Stimulated activated CD8-positive, alpha-beta memory T cell treated with anti-CD3 and anti-CD28 coated beads, Interleukin-15, amount 100 ng/mL, for 48 hours (primary cell): ENCODE data around the gene BRD8.
"Not testable (repeated sequence)": the region's sequence is repeated elsewhere in the genome, so short reads cannot be mapped to it uniquely, and the experiment has no call there.

ENCODE experiments used
- DNase-seq, 2 donors: peaks; one replicate each; pipeline ENCODE4 v3.0.0-alpha.2; 2020; ENCODE audit warnings: low read depth in 2 of 2

BRD8 gene

GRCh38 chr5:138163721-138164120 lies 14.7 kb downstream of the BRD8 start:
- DNase-seq = no peak

- DNase-seq = no peak
Measured at GRCh38 chr5:138160706-138161105, 17.7 kb downstream of the BRD8 start.

- DNase-seq = no peak
Measured at GRCh38 chr5:138159666-138160065, 18.8 kb downstream of the BRD8 start.

GRCh38 chr5:138157626-138158025 lies 20.8 kb downstream of the BRD8 start:
- no peak for DNase-seq

GRCh38 chr5:138155977-138156376 lies 22.5 kb downstream of the BRD8 start:
- not testable (repeated sequence) for DNase-seq

- DNase-seq = no peak
Measured at GRCh38 chr5:138149530-138149929, 28.9 kb downstream of the BRD8 start.

- DNase-seq = no peak
Measured at GRCh38 chr5:138148811-138149210, 29.6 kb downstream of the BRD8 start.

GRCh38 chr5:138143578-138143977 lies 34.9 kb downstream of the BRD8 start:
- DNase-seq = not testable (repeated sequence)

GRCh38 chr5:138141734-138142133 lies 36.7 kb downstream of the BRD8 start:
- DNase-seq = no peak

- no peak for DNase-seq
Measured at GRCh38 chr5:138140268-138140667, 38.2 kb downstream of the BRD8 start.

GRCh38 chr5:138139781-138140090 lies 38.7 kb downstream of the BRD8 start:
- DNase-seq = no peak

GRCh38 chr5:138138949-138139780 lies 39.3 kb downstream of the BRD8 start, which contains the start of gene NME5:
TSS of gene NME5 (minus strand) at chr5:138139428. CDS start at chr5:138138780, 648 bp downstream.
- no peak for DNase-seq

GRCh38 chr5:138132543-138132942 lies 45.9 kb downstream of the BRD8 start:
- no peak for DNase-seq

GRCh38 chr5:138129347-138129746 lies 49.1 kb downstream of the BRD8 start:
- no peak for DNase-seq

GRCh38 chr5:138128334-138128733 lies 50.1 kb downstream of the BRD8 start:
- DNase-seq = no peak

GRCh38 chr5:138115254-138115653 lies 63.2 kb downstream of the BRD8 start:
- DNase-seq = no peak

- DNase-seq = no peak
Measured at GRCh38 chr5:138111937-138112336, 66.5 kb downstream of the BRD8 start.

GRCh38 chr5:138111181-138111580 lies 67.2 kb downstream of the BRD8 start:
- DNase-seq = no peak

GRCh38 chr5:138110266-138110963 lies 68.0 kb downstream of the BRD8 start:
- no peak for DNase-seq

GRCh38 chr5:138109463-138110265 lies 68.8 kb downstream of the BRD8 start:
- no peak for DNase-seq

- no peak for DNase-seq
Measured at GRCh38 chr5:138107213-138107612, 71.2 kb downstream of the BRD8 start.

GRCh38 chr5:138105709-138106108 lies 72.7 kb downstream of the BRD8 start:
- no peak for DNase-seq

GRCh38 chr5:138103319-138103637 lies 75.2 kb downstream of the BRD8 start:
- no peak for DNase-seq
